H1 (cell line): ENCODE results near the gene TRIM5. TPM values are rescaled to one million over a fixed set of nuclear protein-coding genes. Genes with fewer than 3 reads are reported as not detected.

Experiments used
- CTCF ChIA-PET: fragments of 300-600 bp; sonication (Branson Sonifier 250); formaldehyde crosslinking; loops from one replicate; lab custom pipeline; 2021; ENCODE audit not compliant: partially characterized antibody; lab: Charles Lee
- POLR2A ChIA-PET: fragments of 300-600 bp; sonication (Branson Sonifier 250); formaldehyde crosslinking; loops from one replicate; lab custom pipeline; 2021; ENCODE audit warnings: inconsistent platforms; ENCODE audit not compliant: partially characterized antibody; lab: Charles Lee
- DNase-seq, 2 experiments: peaks; one replicate each; pipeline versions ENCODE4 v3.0.0 to v3.0.0-alpha.2; 2010 to 2022; ENCODE audit warnings: low spot score in 2 of 2, low read depth in 1 of 2, mixed read lengths in 1 of 2
- FAIRE-seq: peaks from 2 replicates; lab custom pipeline; 2011; peaks lifted over from hg19 to GRCh38; lab: Jason Lieb, UNC
- H2AFZ ChIP-seq: 2 replicates; pipeline ENCODE4 v1.8.1; 2012; ENCODE audit warnings: low read length, inconsistent platforms
- H2AK5ac ChIP-seq: 2 replicates; pipeline ENCODE4 v1.6.1; 2013; ENCODE audit warnings: low read depth, low read length
- H2BK120ac ChIP-seq: replicated peaks from 2 replicates; pipeline ENCODE3; 2013; ENCODE audit warnings: low read depth, low read length, inconsistent platforms
- H2BK12ac ChIP-seq: 2 replicates; pipeline ENCODE4 v1.6.1; 2013; ENCODE audit warnings: low read depth, low read length
- H2BK15ac ChIP-seq: 2 replicates; pipeline ENCODE4 v1.6.1; 2013; ENCODE audit warnings: low read length
- H2BK20ac ChIP-seq: 2 replicates; pipeline ENCODE4 v1.6.1; 2013; ENCODE audit warnings: low read length
- H2BK5ac ChIP-seq: 2 replicates; pipeline ENCODE4 v1.6.1; 2013; ENCODE audit warnings: low read depth, low read length
- H3K14ac ChIP-seq: 2 replicates; pipeline ENCODE4 v1.6.1; 2013; ENCODE audit warnings: inconsistent platforms; ENCODE audit not compliant: insufficient read length
- H3K18ac ChIP-seq: 2 replicates; pipeline ENCODE4 v1.6.1; 2013; ENCODE audit warnings: low read length; ENCODE audit errors: extremely low read depth
- H3K23ac ChIP-seq: 2 replicates; pipeline ENCODE4 v1.6.1; 2013; ENCODE audit warnings: inconsistent platforms; ENCODE audit not compliant: insufficient read length
- H3K23me2 ChIP-seq: 2 replicates; pipeline ENCODE4 v1.6.1; 2013; ENCODE audit warnings: low read depth, low read length
- H3K27ac ChIP-seq: 2 replicates; pipeline ENCODE4 v1.6.1; 2011; ENCODE audit warnings: low read depth, low read length, inconsistent platforms
- H3K27me3 ChIP-seq, 4 experiments: replicated peaks in 1 of 4; 1 replicate in 1 of 4; 2 replicates in 3 of 4; pipeline versions ENCODE4 v1.6.1 to v1.8.1; 2011 to 2013; ENCODE audit warnings: low read length in 3 of 4, mild to moderate bottlenecking in 3 of 4, inconsistent platforms in 2 of 4, mixed read lengths in 2 of 4, moderate library complexity in 1 of 4; ENCODE audit not compliant: control insufficient read depth in 3 of 4, insufficient read depth in 3 of 4; ENCODE audit errors: extremely low read depth in 1 of 4
- H3K36me3 ChIP-seq, 4 experiments: 2 replicates each; pipeline versions ENCODE4 v1.6.1 to v1.8.1; 2011 to 2013; ENCODE audit warnings: mild to moderate bottlenecking in 4 of 4, low read length in 3 of 4, moderate library complexity in 2 of 4, control low read depth in 1 of 4, inconsistent platforms in 1 of 4; ENCODE audit not compliant: insufficient read depth in 4 of 4, control insufficient read depth in 2 of 4
- H3K4ac ChIP-seq: replicated peaks from 2 replicates; pipeline ENCODE3; 2013; ENCODE audit warnings: low read length, low read depth, mixed read lengths, inconsistent platforms; ENCODE audit not compliant: insufficient read length
- H3K4me1 ChIP-seq, 4 experiments: replicated peaks in 1 of 4; 1 replicate in 1 of 4; 2 replicates in 3 of 4; pipeline versions ENCODE4 v1.6.1 to v1.8.1; 2011 to 2013; ENCODE audit warnings: low read length in 3 of 4, inconsistent platforms in 2 of 4, mixed read lengths in 1 of 4; ENCODE audit not compliant: insufficient read depth in 4 of 4, control insufficient read depth in 3 of 4
- H3K4me2 ChIP-seq, 2 experiments: 2 replicates each; pipeline versions ENCODE4 v1.6.1 to v1.8.1; 2011 to 2013; ENCODE audit warnings: low read depth in 2 of 2, low read length in 2 of 2, control low read depth in 1 of 2, inconsistent platforms in 1 of 2, mild to moderate bottlenecking in 1 of 2; ENCODE audit not compliant: insufficient read depth in 1 of 2
- H3K4me3 ChIP-seq, 4 experiments: fragments of 200-600, 300-600 bp in 1 of 4; sonication (generic), shearing (Covaris generic), sonication (Bioruptor Twin) in 1 of 4; 2 replicates each; pipeline versions ENCODE4 v1.5.1 to v1.8.1; 2011 to 2016; ENCODE audit warnings: low read length in 4 of 4, low read depth in 3 of 4, control low read depth in 2 of 4, inconsistent platforms in 2 of 4, mild to moderate bottlenecking in 2 of 4, mixed read lengths in 1 of 4, moderate library complexity in 1 of 4; ENCODE audit not compliant: insufficient read depth in 2 of 4; ENCODE audit errors: extremely low read depth in 1 of 4
- H3K56ac ChIP-seq: replicated peaks from 2 replicates; pipeline ENCODE3; 2013; ENCODE audit warnings: low read depth, mild to moderate bottlenecking, mixed read lengths, low read length, inconsistent platforms; ENCODE audit not compliant: insufficient read length
- H3K79me1 ChIP-seq: 2 replicates; pipeline ENCODE4 v1.6.1; 2013; ENCODE audit warnings: low read depth, low read length, control low read depth
- H3K79me2 ChIP-seq, 2 experiments: 2 replicates each; pipeline versions ENCODE4 v1.6.1 to v1.8.1; 2012 to 2013; ENCODE audit warnings: low read length in 2 of 2, mild to moderate bottlenecking in 2 of 2, inconsistent platforms in 1 of 2; ENCODE audit not compliant: insufficient read depth in 2 of 2, control insufficient read depth in 1 of 2
- H3K9ac ChIP-seq, 4 experiments: replicated peaks in 1 of 4; 1 replicate in 1 of 4; 2 replicates in 3 of 4; pipeline versions ENCODE4 v1.6.1 to v1.8.1; 2011 to 2013; ENCODE audit warnings: low read depth in 3 of 4, low read length in 3 of 4, control low read depth in 2 of 4, mild to moderate bottlenecking in 2 of 4, moderate library complexity in 2 of 4, inconsistent platforms in 1 of 4; ENCODE audit errors: extremely low read depth in 1 of 4
- H3K9me3 ChIP-seq, 2 experiments: 2 replicates each; pipeline versions ENCODE4 v1.6.1 to v1.8.1; 2012 to 2013; ENCODE audit warnings: mild to moderate bottlenecking in 2 of 2, moderate library complexity in 2 of 2, control low read depth in 1 of 2, inconsistent platforms in 1 of 2, low read depth in 1 of 2, low read length in 1 of 2, mixed read lengths in 1 of 2; ENCODE audit not compliant: insufficient read depth in 2 of 2
- H4K20me1 ChIP-seq, 2 experiments: replicated peaks in 1 of 2; 2 replicates each; pipeline versions ENCODE3 to v1.8.1; 2011 to 2013; ENCODE audit warnings: inconsistent platforms in 2 of 2, low read length in 2 of 2, mild to moderate bottlenecking in 1 of 2; ENCODE audit not compliant: insufficient read depth in 2 of 2, control insufficient read depth in 1 of 2
- H4K5ac ChIP-seq: 2 replicates; pipeline ENCODE4 v1.6.1; 2013; ENCODE audit warnings: low read length, low read depth, mixed read lengths, inconsistent platforms; ENCODE audit not compliant: insufficient read length
- H4K8ac ChIP-seq: 2 replicates; pipeline ENCODE4 v1.8.0; 2013; ENCODE audit warnings: mild to moderate bottlenecking, moderate library complexity, low read length, inconsistent platforms; ENCODE audit not compliant: insufficient read depth; ENCODE audit errors: extremely low read depth
- H4K91ac ChIP-seq: replicated peaks from 2 replicates; pipeline ENCODE3; 2013; ENCODE audit warnings: low read length, mixed read lengths, inconsistent platforms; ENCODE audit not compliant: insufficient read length
- CHD2 ChIP-seq: IDR thresholded peaks from 2 replicates; pipeline ENCODE4 v1.6.1; 2012; ENCODE audit warnings: low read length, improper control_type of control experiment
- CTCF ChIP-seq, 3 experiments: IDR thresholded peaks; 1 replicate in 2 of 3; 2 replicates in 1 of 3; pipeline versions ENCODE4 v1.5.1 to v1.6.1; 2011; ENCODE audit warnings: low read length in 3 of 3, mild to moderate bottlenecking in 3 of 3, inconsistent platforms in 2 of 3, low read depth in 1 of 3, moderate library complexity in 1 of 3; ENCODE audit not compliant: insufficient read depth in 1 of 3; ENCODE audit errors: control extremely low read depth in 1 of 3
- PHF8 ChIP-seq: fragments of 200-600 bp; sonication (generic); conservative IDR thresholded peaks from 2 replicates; pipeline ENCODE4 v1.7.1; 2012; ENCODE audit warnings: low read depth, mild to moderate bottlenecking, inconsistent platforms, low read length, moderate library complexity
- RAD21 ChIP-seq, 2 experiments: IDR thresholded peaks in 1 of 2; conservative IDR thresholded peaks in 1 of 2; 2 replicates each; pipeline ENCODE4 v1.6.1; 2011; ENCODE audit warnings: low read depth in 2 of 2, low read length in 2 of 2, improper control_type of control experiment in 1 of 2, inconsistent platforms in 1 of 2, mild to moderate bottlenecking in 1 of 2, moderate library complexity in 1 of 2
- SIN3A ChIP-seq, 2 experiments: IDR thresholded peaks in 1 of 2; conservative IDR thresholded peaks in 1 of 2; 2 replicates each; pipeline ENCODE4 v1.6.1; 2011 to 2012; ENCODE audit warnings: low read length in 2 of 2, improper control_type of control experiment in 1 of 2, low read depth in 1 of 2, mild to moderate bottlenecking in 1 of 2
- SRF ChIP-seq: IDR thresholded peaks from 2 replicates; pipeline ENCODE4 v1.6.1; 2011; ENCODE audit warnings: mild to moderate bottlenecking, low read depth, low read length, moderate library complexity
- WGBS, 2 experiments: shearing (Covaris generic) in 1 of 2; methylation state at CpG; one replicate each; pipeline versions ENCODE4 v1.1.6 to v1.1.7; 2013 to 2015; ENCODE audit warnings: low lambda C conversion rate in 2 of 2, mixed read lengths in 2 of 2, inconsistent platforms in 1 of 2, low coverage in 1 of 2, missing lambda C conversion rate in 1 of 2; ENCODE audit not compliant: insufficient replicate concordance in 2 of 2, insufficient coverage in 1 of 2, insufficient read length in 1 of 2; ENCODE audit errors: extremely low coverage in 1 of 2, missing lambda C conversion rate in 1 of 2; 5-methylcytosine and 5-hydroxymethylcytosine counted together
- polyA plus RNA-seq, 7 experiments: library from polyadenylated mRNA; depleted of rRNA in 3 of 7; stranded (reverse) in 5 of 7; unstranded in 2 of 7; fragments of >200 nt in 5 of 7; fragments of 200-250 nt in 2 of 7; gene quantifications; 1 replicate in 5 of 7; 2 replicates in 1 of 7; 4 replicates in 1 of 7; pipeline versions ENCODE4 v1.2.1 to v1.2.3, GENCODE V29; 2011 to 2013; ENCODE audit warnings: missing spikeins in 2 of 7, mixed read lengths in 2 of 7
- total RNA-seq: library from RNA; stranded (reverse); fragmentation: NEBNext Ultra II Directional; extraction: Animal tissue kit (Norgen Biotek cat#: 25700); gene quantifications from 2 replicates; pipeline ENCODE4 v1.2.1, GENCODE V29; 2021

Gene TRIM5
- total and polyA plus RNA-seq, 2 of the 8 experiments (the other 6 are each of a cell fraction or from before 2014, with no cell fraction given) = 23.5 to 35.5 TPM

- H3K23ac ChIP-seq = no peak overlapping the region
- no peaks in the 10 kb centered on the region for H3K79me1 ChIP-seq
- no peak overlapping the region for H3K27ac ChIP-seq
- no peak overlapping the region for H3K4me2 ChIP-seq
- no peak overlapping the region for H2BK5ac ChIP-seq
- no peaks in the 10 kb centered on the region for H3K4me1 ChIP-seq
- ChIA-PET CTCF (interaction anchor here (0.7 to 4.5 kb wide), 8 partner anchors 11 to 193 kb away, joined by 3 to 21 read pairs (median 4); partner anchors contain the start of gene TRIM5), POLR2A (no interaction called here)
- no peak overlapping the region for H3K56ac ChIP-seq
- H3K9ac ChIP-seq = no peak overlapping the region
- no peak overlapping the region for H2BK12ac ChIP-seq
- peaks cover 3 to 20% (median 14%) of the 10 kb centered on the region in 4 experiments; a peak in 7 of 8 replicates for H3K36me3 ChIP-seq
- H3K14ac ChIP-seq = no peak overlapping the region
- H4K5ac ChIP-seq = no peak overlapping the region
- no peaks in the 10 kb centered on the region for H4K20me1 ChIP-seq
- no peak overlapping the region for H2BK15ac ChIP-seq
- H2AFZ ChIP-seq = no peak overlapping the region
- H4K91ac ChIP-seq = no peak overlapping the region
- no peak overlapping the region for H3K18ac ChIP-seq
- no peak overlapping the region for H3K4ac ChIP-seq
- H2BK20ac ChIP-seq = no peak overlapping the region
- no peak overlapping the region for H2BK120ac ChIP-seq
- no peaks in the 10 kb centered on the region for H3K79me2 ChIP-seq
- DNase-seq (no peak), FAIRE-seq (no peak)
- H3K9me3 ChIP-seq = no peaks in the 10 kb centered on the region
- no peaks in the 10 kb centered on the region; the same call in 1 of the 2 replicates for H3K23me2 ChIP-seq
- TF ChIP-seq PHF8 (no peak), CTCF (IDR thresholded peaks at IDR 0.05; ENCODE audit: control extremely low read depth in 1 of 3, insufficient read depth in 1 of 3, low read depth in 1 of 3, low read length in 3 of 3) (peak in 1 of 3 experiments; percentile 6; a peak in 1 of 4 replicates), RAD21 (IDR thresholded peaks at IDR 0.05 in 1 of 2, conservative IDR thresholded peaks at IDR 0.05 in 1 of 2; ENCODE audit: low read depth in 2 of 2, low read length in 2 of 2) (peak; percentile 10 to 26; a peak in 2 of 4 replicates), CHD2 (no peak), SRF (no peak), SIN3A (conservative IDR thresholded peaks at IDR 0.05 in 1 of 2, IDR thresholded peaks at IDR 0.05 in 1 of 2; ENCODE audit: low read depth in 1 of 2, low read length in 2 of 2) (no peak)
- H4K8ac ChIP-seq = no peak overlapping the region
- 85% methylated on average over 1 of the region's 1 CpG; no CpG with 5 or more reads in 1 of the 2 experiments for WGBS, 2 experiments
- no peak overlapping the region for H2AK5ac ChIP-seq
- no peak overlapping the region for H3K4me3 ChIP-seq
- peaks cover 0 to 1% (median 0%) of the 10 kb centered on the region in 4 experiments; a peak in 1 of 7 replicates for H3K27me3 ChIP-seq
These were observed 27.6 kb upstream of the TRIM5 start for GRCh38 chr11:5712507-5712906.
